CD4-positive, alpha-beta T cell treated with Interleukin-6 at 100 ng/mL for 8 hours (primary cell): ENCODE measurements around the gene CD74.
A peak's percentile ranks its signal among the peaks of the same experiment; 100 is the strongest.

Experiments used
- DNase-seq: peaks from one replicate; pipeline ENCODE4 v3.0.0-alpha.2; 2020; ENCODE audit warnings: mixed read lengths, low spot score

The CD74 gene

GRCh38 chr5:150364004-150364403 is 48.7 kb downstream of the CD74 start:
- no peak for DNase-seq

- no peak for DNase-seq
Measured at GRCh38 chr5:150363185-150363584, 49.5 kb downstream of the CD74 start.

GRCh38 chr5:150361301-150361700 is 51.4 kb downstream of the CD74 start:
- DNase-seq: no peak

DNA sequence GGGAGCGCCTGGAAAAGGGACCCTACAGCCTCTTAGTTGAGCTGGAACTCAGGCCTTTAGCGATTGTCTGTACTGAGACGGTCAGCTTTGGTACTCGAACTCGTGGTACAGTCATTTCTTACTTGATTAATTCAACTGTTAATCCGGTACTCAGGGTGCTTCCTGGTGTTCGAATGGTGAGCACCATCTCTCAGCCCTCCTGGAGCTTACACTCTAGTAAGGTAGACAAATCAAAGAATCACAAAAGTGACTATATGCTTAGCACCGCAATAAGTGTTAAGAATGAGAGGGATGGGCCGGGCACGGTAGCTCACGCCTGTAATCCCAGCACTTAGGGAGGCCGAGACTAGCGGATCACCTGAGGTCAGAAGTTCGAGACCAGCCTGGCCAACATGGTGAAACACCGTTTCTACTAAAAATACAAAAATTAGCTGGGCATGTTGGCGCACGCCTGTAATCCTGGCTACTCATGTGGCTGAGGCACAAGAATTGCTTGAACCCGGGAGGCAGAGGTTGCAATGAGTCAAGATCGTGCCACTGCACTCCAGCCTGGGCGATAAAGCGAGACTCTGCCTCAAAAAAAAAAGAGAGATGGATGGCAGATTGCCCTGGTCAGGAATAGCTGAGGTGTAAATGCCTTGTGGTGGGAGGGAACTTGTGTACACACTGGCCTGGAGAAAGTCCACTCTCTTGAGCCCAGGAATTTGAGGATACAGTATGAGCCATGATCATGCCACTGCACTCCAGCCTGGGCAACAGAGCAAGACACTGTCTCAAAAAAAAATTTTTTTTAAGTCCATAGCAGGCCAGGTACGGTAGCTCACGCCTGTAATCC is 54.2 kb downstream of the CD74 start:
- DNase-seq: no peak

GRCh38 chr5:150357326-150358260 is 55.1 kb downstream of the CD74 start, which contains the start of gene TCOF1:
TSS of gene TCOF1 (plus strand) at chr5:150357697. CDS start at chr5:150357747, 50 bp downstream.
- peak; percentile 96 for DNase-seq

DNA sequence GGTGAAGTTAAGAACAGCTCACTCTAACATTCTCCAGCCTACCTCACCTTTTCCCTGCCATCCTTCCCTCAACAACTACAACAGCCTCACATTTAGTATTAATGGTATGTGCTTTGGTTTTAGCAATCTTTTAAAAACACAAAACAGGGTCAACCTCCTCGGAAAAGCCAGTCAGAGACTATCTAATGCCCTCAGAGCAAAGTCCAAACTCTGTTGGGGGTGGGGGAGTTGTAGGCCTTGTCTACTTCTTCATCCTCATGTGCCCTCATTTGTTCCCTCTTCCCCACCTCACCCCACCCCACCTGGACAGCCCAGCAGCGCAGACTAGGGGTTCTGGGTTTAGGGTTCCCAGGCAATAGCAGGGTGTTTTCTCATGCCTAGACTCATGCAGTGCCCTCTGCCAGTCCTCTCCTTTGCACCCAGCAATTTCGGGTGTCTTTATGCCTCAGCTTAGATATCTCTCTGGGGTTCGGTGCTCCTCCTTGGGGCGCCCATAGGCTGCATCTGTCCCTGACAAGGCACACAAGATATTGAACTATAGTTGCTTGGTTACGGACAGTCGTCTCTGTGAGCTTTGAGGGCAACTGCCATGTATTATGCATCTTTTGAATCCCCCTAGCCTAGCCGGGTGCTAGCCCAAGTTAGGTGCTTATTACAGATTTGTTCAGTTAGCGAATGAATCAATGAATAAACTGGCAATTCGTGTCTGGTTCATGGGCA is 56.0 kb downstream of the CD74 start:
- no peak for DNase-seq

DNA sequence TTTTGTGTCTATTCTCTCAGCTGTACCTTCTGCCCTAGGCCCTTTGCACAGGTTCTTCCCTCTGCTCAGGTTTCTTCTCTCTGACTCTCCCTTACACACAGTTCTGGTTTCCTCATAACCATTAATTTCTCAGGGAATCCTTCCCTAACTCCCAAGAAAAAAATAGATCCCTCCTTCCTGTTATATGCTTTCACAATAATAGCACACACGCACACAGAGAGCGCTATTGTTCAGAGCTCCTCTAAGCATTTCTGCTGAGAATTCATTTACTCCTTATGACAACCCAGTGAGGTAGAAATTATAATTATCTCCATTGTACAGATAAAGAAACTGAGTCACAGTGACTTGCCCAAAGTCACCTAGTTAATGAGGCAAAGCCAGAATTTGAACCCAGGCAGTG is 56.9 kb downstream of the CD74 start:
- DNase-seq: no peak

- no peak for DNase-seq
Measured at GRCh38 chr5:150353032-150353675, 59.6 kb downstream of the CD74 start.

DNA sequence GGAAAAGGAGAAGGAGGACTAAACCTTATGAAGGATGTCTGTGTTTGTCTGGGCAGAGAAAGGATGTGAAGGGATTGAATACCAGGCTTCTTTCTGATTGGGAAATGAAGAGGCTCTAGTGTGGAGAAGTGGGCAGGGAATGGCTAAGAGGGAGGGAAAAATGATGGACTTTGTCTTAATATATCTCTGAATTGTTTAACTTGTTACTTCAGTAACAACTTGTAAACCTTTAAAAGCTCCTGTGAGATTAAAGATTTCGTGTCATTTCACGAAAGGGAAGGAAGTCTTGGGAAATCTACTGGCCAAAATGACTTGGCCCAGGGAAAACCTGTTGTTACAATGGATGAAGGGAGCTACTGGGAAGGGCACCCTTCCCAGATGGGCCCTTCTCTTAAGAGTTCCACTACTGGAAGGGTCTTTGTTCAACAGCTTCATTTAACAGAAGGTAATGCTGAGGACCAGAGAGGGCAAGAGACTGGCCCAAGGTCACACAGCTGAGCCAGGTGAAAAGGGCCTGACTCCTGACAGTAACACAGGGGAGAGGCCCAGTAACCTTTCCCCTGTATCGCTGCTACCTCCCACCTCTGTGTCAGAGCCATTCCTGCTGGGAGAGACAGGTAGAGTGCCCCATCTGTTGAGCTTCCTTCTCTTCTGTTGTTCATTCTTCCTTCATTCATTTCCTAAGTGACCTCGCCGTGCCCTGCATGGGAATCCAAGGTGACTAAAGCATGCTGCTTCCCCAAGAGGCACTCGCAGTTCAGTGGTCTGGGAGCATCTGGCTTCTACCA is 60.3 kb downstream of the CD74 start:
- DNase-seq: no peak
